ENCODE measurements around the gene PGLYRP3.

PGLYRP3 gene, protein sequence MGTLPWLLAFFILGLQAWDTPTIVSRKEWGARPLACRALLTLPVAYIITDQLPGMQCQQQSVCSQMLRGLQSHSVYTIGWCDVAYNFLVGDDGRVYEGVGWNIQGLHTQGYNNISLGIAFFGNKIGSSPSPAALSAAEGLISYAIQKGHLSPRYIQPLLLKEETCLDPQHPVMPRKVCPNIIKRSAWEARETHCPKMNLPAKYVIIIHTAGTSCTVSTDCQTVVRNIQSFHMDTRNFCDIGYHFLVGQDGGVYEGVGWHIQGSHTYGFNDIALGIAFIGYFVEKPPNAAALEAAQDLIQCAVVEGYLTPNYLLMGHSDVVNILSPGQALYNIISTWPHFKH

DNA sequence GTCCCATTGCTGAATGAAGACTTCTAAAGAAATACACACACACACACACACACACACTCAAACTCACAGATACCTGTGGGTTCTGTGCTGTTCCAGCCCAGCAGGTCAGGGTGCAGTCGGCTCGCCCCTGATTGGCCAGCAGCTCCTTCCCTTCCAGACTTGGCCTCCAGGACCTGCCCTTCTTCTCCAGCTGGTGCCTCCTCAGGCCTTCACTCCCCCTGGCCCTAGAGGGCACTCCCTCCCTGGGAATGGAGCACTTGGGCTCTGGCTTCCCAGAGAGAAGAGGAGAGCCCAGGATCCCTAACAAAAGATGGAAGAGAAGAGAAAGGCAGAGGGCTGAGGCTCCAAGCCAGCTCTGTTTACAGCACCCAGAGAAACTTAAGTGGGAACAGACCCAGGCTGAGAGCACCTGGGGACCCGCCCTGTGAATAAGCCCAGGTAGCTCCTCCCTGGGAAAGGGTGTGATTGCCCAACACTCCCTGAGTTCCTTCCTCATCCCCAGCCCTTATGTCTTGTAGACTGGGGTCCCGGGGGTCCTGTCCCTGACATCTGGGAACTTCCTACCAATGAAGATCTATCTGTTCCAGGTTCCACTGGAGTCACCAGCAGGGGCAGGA, at the start of gene PGLYRP3:
PGLYRP3 (minus strand) TSS at position 383 of the 617 bp plus-strand sequence. CDS start 2,287 bp downstream, outside the sequence.
- no peak for DNase-seq (ENCODE audit: low read depth)

DNA sequence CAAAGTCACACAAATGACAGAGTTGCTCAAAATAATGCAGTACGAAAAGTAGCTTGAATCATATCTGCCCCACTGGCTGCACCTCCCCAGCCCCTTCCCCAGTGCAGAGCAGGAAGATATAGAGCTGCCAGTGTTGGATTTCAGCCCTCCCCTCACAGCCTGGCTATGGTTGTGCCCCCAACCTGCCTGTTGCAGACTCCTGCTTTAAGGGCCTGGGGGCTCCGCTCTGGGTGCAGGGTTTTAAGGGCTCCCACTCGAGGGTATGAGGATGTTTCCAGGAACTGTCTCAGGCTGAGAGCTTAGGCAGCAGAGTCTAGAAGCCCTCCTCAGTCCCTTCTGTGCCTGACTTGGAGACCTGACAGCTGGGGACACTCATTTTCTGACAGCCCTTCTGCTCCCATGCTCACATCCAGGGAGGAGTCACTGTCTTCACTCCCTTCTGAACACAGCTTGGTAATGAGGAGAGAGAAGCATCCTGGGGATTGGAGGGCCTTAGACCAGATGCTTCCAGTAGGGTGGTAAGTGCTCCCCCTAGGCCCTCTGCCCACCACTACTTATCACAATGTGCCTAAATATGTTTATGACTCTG, 49.5 kb upstream of the PGLYRP3 start:
- DNase-seq (ENCODE audit: low read depth), result no peak

DNA sequence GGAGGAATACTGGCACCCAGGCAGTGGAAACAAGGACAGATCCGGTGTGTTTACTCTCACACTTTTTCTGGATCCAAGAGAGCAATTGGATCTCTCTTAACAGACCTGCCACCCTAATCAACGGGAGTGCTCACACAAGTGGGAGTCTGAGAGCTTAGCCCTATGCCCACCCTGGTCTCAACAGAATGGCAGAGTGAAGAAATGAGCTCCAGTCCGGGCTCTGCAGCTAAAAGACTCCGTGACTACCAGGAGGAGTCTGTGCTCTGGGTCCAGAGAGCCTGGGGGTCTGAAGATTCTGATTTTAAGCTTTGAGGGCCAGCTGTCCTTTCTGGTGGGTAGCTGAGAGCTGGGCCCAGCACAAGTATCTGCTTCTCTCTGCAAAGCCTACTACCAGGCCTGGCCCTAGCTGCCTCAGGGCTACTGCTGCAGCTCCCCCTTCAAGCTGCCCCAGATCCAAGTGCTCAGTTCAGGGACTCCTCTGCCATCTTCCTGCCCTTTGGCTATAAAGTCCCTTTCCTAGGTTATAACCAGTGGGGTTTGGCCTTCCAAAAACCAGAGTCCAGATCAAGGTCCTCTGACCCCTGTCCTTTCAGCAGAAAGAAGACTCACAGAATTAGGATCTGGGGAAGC, 48.8 kb upstream of the PGLYRP3 start:
- DNase-seq (ENCODE audit: low read depth), result no peak

DNA sequence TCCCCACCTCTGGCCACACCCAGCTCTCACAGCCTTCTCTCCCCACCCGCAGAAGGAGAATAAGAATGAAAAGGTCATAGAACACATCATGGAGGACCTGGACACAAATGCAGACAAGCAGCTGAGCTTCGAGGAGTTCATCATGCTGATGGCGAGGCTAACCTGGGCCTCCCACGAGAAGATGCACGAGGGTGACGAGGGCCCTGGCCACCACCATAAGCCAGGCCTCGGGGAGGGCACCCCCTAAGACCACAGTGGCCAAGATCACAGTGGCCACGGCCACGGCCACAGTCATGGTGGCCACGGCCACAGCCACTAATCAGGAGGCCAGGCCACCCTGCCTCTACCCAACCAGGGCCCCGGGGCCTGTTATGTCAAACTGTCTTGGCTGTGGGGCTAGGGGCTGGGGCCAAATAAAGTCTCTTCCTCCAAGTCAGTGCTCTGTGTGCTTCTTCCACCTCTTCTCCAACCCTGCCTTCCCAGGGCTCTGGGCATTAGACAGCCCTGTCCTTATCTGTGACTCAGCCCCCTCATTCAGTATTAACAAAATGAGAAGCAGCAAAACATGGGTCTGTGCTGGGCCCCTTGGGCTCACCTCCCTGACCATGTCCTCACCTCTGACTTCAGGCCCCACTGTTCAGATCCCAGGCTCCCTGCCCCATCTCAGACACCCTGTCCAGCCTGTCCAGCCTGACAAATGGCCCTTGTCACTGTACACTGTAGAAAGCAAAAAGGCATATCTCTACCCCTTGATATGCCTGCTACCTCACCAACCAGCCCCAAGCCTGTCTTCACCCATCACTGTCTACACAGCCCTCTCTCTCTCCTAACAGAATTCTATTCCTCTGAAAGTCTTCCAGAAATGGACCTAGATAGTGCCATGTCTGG, 48.1 kb upstream of the PGLYRP3 start:
- no peak for DNase-seq (ENCODE audit: low read depth)

DNA sequence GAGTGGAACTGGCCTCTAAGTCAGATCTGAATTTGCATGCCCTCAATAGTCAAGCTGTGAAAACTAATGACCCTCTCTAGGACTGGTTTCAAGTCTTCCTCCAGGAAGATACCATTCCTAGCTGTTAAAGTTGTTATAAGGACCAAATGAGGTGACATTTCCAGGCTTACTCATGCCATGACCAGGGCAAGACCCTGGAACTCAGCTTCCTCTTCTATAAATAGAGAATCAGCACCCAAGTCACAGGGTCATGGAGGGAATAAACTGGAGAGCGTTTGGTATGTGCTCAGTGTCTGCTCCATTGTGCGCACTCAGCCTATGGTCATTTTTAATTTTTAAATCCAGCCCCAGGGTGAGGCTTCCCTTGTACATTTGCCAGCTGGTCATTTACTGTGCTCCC, 47.4 kb upstream of the PGLYRP3 start:
- no peak for DNase-seq (ENCODE audit: low read depth)

DNA sequence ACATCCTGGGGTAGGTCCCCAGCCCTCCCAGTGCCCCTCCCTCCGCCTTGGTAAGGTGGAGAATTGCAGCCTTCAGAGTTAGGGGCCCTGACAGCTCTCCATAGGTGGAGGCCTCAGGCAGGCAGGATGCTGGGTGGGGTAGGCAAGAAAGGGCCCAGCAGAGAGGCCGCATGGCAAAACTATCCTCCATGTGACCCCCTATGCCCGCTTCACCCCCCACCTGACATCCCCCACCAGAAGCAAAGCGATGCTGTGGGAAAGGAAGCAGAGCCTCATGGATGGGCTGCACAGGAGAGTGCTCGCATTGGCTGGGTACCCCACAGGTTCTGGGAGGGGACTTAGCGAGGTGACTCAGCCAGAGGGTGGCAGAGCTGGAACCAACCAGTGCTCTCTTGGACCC, 46.5 kb upstream of the PGLYRP3 start:
- DNase-seq (ENCODE audit: low read depth), result no peak

DNA sequence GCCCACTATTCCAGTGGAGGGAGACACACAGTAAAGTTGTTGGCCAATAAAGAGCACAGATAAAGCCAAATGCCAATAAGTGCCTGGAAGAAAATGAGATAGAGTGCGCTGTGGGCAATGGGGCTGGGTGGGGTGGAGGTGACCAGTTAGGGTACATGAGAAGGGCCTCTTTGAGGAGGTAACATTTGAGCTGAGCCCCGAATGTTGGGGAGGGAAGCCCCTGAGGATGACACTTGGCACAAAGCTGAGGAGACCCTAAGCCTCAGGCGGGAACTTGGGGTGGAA, 45.9 kb upstream of the PGLYRP3 start:
- no peak for DNase-seq (ENCODE audit: low read depth)

DNA sequence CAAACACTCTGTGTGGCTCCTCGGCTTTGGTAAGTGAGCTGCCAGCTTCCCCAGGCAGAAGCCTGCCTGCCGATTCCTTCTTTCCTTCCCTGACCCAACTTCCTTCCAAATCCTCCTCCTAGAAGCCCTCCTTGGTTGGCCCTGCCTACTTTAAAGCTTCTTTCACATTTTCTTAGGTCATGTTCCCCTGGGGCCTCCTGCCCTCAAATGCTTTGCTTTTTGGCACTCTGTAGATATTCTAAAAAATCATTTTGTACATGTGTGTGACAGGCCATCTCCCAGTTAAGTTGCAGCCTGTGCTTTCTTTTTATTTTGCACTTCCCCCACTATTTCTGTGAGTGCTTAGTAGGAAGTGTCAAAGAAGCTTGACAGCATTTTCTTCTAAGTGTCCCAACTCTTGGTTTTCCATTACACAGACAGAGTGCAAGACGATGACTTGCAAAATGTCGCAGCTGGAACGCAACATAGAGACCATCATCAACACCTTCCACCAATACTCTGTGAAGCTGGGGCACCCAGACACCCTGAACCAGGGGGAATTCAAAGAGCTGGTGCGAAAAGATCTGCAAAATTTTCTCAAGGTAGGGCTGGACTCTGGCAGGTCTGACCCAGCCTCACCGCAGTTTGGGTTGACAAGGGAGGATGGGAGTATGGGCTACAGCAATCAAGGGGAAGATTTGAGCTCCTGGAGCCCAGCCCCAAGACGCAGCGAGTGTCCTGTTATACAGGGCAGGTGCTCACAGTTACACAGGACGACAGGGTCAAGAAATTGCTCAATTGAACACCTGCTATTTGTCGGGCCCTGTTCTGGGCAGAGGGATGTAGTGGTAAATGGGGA, 45.3 kb upstream of the PGLYRP3 start, which contains the start of gene S100A9:
S100A9 (plus strand) TSS at position 2 of the 838 bp plus-strand sequence; CDS start at position 432, 430 bp downstream.
- DNase-seq (ENCODE audit: low read depth), result no peak

DNA sequence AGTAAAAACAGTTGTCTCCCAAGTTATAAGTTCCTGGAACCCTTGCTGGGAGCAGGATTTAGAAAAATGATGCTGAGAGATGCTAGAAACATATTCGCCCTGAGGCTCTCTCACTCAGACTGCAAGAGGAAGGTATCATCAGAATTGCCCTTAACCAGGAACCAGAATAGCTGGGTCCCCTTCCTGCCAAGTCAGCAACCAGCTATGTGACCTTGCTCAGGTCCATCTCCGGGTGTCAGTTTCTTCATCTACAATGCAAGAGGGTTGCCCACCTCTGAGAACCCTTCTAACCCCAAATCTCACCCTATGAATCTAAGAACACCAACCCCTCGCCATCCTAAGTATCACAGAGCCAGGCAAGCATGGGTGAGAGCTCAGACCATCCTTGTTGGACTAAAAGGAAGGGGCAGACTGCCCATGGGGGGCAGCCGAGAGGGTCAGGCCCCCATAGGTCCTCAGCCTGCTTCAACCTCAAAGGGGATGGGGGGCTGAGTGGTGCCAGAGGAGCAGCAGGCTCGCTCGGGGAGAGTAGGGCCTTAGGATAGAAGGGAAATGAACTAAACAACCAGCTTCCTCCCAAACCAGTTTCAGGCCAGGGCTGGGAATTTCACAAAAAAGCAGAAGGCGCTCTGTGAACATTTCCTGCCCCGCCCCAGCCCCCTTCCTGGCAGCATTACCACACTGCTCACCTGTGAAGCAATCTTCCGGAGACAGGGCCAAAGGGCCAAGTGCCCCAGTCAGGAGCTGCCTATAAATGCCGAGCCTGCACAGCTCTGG, 44.5 kb upstream of the PGLYRP3 start:
- DNase-seq (ENCODE audit: low read depth), result no peak

DNA sequence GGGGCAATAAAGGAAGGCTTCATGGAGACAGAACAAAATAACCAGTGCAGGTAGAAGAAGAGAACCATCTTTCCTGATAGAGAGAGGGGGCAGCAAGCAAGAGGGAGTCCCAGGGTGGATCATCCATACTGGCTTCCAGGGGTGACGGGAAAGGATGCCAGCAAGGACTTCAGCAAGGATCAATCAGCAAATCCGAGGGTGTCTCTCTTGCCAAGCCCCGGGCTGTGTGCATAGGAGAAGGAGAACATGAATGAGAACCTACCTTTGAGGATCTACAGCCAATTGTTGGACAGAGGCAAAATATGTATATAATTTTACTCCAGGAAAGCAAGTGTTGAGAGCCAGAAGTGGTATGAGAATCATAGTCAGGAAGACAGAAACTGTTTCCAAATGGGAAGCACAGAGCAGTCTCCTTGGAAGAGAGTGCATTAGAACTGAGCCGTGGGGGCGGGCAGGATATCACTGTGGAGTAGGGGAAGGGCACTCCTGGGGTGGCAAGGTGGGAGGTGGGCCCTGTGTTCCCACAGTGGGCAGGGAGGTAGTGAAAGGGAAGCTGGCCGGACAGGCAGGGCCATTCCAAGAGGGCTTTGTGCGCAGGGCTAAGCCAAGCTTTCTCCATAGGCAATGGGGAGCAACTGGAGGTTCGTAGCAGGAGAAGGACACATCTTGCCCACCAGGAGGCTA, 43.8 kb upstream of the PGLYRP3 start:
- DNase-seq (ENCODE audit: low read depth), result no peak

DNA sequence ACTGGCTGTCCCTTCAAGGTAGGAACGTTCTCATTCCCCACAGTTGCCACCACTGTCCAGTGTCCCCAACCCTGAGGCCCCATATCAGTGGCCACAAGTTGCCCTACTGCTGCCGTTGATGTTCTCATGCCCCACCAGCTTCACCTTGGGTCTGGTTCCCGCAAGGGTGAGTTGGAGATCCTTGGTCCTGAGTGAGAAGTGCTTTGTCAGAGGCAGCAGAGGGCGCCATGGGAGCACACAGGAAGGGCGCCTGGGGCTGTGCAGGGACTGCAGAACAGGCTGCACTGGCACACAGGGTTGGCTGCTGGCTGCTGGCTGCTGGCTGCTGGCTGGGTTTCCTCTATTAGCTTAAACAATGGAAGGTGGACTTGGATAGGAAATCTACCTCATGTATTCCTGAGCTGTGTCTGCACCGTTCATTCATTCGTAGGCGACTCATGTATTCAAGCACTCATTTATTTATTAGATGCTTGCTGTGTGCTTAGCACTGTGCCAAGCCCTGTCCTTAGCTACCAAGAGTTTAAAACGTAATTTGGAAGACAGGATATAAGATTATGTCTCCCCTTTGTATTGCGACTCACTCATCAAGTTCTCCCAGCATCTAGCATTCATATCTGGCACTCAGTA, 42.8 kb upstream of the PGLYRP3 start:
- DNase-seq (ENCODE audit: low read depth), result peak; percentile 10

DNA sequence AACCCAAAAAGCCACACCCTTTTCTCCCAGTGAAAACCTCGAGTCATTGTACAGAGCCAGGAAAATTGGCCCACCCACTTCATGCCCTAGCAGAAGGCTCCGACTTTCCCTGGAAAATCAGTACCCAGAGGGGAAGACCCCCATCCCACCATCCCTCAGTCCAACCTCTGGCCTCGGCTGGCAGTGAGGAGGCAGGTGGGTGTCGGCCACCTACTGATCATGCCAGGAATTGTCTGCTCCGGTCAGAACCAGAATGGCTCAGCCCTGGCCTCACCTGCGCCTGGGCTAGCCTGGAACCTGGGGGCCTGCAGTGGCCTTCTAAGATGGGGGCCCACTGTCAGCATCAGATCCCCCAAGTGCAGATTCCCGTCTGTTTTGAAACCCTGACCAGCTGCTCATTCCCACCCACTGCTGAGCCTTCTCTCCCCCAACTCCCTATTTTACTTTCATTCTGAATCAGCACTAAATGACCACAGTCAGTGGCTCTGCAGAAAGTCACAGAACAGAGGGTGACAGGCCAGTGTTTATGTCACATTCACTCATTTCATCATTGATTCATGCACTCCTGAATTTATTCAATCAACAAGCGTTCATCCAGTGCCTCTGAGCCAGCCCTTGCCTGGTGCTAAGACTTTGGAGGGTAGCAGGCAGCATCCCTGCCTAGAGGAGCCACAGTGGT, 41.9 kb upstream of the PGLYRP3 start:
- no peak for DNase-seq (ENCODE audit: low read depth)

DNA sequence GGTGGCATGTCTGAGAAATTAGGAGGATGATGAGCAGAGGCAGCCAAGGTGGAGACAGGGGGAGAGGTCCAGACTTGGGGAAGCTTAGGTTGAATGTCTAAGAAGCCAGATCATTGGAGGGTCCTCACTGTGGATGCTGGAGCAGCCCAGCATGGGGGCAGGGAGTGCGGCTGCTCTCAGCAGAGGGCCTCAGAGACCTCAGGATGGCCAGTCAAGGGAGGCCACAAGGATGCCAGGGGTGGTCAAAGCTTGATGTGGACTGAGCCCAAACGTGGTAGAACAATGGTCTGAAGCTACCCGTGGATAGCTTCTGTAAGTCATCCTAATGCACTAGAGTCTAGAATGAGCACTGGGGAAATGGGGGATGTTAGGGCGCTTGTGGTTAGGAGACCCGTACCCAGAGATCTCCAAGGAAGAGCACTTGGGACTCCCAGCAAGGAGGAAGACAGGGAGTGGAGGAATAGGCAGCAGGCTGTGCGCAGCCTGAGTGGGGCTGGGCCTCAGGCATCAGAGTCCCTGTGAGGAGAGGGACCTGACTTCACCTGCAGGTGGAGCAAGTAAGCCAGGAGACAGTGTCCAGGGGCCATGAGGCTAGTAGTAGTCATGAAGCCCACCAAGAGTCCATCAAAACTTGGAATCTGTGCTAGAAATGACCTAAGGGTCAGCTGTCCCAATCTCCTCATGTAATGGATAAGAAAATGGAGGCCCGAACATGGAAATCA, 40.6 kb upstream of the PGLYRP3 start:
- DNase-seq (ENCODE audit: low read depth), result no peak

DNA sequence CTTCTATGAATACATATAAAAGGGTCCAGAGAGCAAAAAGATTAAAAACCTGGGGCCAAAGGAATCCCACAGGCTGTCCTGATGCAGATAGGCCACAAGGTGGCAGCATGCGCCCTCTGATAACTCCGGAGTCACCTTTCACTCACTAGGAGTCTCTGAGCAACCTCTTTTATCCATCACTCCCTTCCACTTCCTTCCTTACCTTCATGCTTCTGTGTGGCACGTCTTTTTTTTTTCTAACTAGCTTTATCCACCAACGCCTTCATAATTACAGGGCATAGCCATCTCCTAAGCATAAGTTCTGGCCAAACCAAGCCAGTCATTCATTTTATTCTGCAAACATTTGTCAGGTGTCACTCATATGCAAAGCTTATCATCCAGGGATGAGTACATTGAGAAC, 39.8 kb upstream of the PGLYRP3 start:
- DNase-seq (ENCODE audit: low read depth), result peak; percentile 53

DNA sequence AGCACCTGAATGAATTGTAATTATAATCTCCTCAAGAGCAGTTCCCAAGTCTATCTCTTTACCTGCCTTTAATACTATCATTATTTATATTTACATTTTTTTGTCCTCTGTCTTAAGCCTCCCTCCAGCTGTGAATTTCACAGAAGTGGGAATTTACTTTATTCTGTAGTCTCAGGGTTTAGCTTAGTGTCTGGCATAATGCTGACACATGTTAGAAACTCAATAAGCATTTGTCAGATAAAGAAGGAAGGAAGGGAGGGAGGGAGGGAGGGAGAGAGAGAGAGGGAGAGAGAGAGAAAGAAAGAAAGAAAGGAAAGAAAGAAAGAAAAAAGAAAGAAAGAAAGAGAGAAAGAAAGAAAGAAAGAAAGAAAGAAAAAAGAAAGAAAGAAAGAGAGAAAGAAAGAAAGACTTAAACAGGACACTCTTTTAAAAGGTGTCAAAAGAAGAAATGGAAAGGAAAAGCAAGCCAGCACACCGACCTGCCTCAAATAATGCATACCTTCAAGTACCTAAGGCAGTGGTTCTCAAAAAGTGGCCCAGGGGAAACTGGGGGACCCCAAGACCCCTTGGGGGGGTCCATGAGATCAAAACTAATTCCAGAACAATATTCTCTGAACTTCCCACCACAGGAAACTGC, 37.7 kb upstream of the PGLYRP3 start:
- DNase-seq (ENCODE audit: low read depth), result no peak

DNA sequence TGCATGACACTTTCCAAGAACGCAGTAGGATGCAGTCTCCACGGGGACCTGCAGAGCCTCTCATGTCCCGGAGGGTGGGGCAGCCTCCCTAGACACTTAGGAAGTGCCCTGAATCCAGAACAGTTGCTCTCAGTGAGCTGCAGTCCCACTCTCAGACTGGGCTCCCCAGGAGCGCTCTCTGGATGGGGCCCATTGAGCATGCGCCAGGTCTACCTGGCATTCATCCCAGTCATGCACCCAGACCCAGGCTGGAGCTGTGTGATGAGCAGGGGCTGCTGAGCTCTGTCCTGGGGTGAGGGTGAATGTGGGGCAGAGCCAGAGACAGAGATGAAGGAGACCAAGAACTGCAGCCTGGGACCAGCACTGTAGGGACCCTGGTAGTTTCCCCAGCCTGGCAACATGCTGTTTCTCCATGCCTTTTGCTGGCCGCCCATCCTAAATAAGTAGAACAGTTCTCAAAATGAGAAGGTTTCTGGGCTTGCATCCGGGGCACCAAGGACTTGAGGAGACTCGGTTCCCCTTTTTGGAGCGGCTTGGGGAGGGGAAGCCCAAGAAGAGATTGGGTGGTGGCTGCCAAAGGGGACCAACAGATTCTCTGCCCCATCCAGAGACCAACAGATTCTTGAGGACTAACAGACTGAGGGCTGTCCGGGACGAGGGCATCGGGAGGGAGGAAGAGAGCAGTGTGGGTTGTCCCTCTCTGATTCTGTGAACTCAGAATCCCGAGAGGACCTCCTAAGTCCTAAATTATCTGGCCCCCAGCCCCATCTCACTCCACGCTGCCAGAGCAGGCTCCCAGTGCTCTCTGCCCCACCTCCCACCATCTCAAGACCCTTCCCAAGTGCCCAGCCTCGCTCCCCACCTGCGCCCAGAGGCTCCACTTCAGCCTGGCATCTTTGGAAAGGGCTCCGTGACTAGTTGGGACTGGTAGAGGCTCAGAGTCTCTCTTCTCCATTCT, 36.9 kb upstream of the PGLYRP3 start:
- DNase-seq (ENCODE audit: low read depth), result no peak
